HUES48 (cell line): ENCODE results near the gene PATJ.

Experiments
- H3K27ac ChIP-seq: one replicate; pipeline ENCODE4 v1.7.0; 2013; ENCODE audit warnings: low read depth, low read length, inconsistent platforms
- H3K27me3 ChIP-seq: 2 replicates; pipeline ENCODE4 v1.6.1; 2013; ENCODE audit warnings: mild to moderate bottlenecking, low read length; ENCODE audit not compliant: control insufficient read depth, insufficient read depth
- H3K36me3 ChIP-seq: 2 replicates; pipeline ENCODE4 v1.6.1; 2013; ENCODE audit warnings: low read length; ENCODE audit not compliant: control insufficient read depth, insufficient read depth
- H3K4me1 ChIP-seq: 2 replicates; pipeline ENCODE4 v1.6.1; 2013; ENCODE audit warnings: mild to moderate bottlenecking, low read length; ENCODE audit not compliant: control insufficient read depth, insufficient read depth
- H3K4me3 ChIP-seq: 2 replicates; pipeline ENCODE4 v1.5.1; 2013; ENCODE audit warnings: mild to moderate bottlenecking, low read depth, low read length
- H3K9ac ChIP-seq: 2 replicates; pipeline ENCODE4 v1.6.1; 2013; ENCODE audit warnings: mild to moderate bottlenecking, low read depth, low read length, moderate library complexity
- H3K9me3 ChIP-seq: 2 replicates; pipeline ENCODE4 v1.6.1; 2013; ENCODE audit warnings: low read length; ENCODE audit not compliant: control insufficient read depth, insufficient read depth

The PATJ gene

GRCh38 chr1:61992257-61992656, 250.0 kb downstream of the PATJ start:
- no peaks in the 10 kb centered on the region for H3K27me3 ChIP-seq
- no peaks in the 10 kb centered on the region for H3K9me3 ChIP-seq
- peaks cover 12% of the 10 kb centered on the region for H3K36me3 ChIP-seq
- H3K9ac ChIP-seq = no peak overlapping the region
- H3K4me1 ChIP-seq = no peaks in the 10 kb centered on the region
- no peak overlapping the region for H3K27ac ChIP-seq
- H3K4me3 ChIP-seq = no peak overlapping the region

- H3K27me3 ChIP-seq = no peaks in the 10 kb centered on the region
- no peak overlapping the region for H3K27ac ChIP-seq
- H3K4me3 ChIP-seq = no peak overlapping the region
- H3K9me3 ChIP-seq = no peaks in the 10 kb centered on the region
- H3K36me3 ChIP-seq = peaks cover 12% of the 10 kb centered on the region
- H3K9ac ChIP-seq = no peak overlapping the region
- no peaks in the 10 kb centered on the region for H3K4me1 ChIP-seq
These were observed 251.2 kb downstream of the PATJ start for GRCh38 chr1:61993331-61993961.

DNA sequence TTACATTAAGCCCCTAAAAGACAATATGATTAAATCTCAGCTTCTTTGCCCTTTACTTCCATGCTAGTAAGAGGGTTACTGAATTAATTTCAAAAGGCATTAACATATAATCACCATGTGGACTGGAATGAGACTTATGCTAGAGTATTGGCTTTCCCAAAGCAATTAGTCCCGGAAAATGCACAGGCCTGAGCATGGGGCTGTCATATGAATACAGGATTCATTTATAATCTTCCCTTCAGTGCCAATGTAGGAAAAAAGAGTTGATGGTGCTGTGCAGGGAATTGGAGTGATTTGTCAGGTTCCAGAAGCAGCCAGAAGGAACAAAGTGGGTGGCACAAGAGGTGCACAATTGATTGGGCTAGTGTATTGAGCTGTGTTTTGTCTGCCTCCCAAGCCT, 253.4 kb downstream of the PATJ start:
- Histone ChIP-seq H3K4me3 (no peak overlapping the region), H3K4me1 (no peaks in the 10 kb centered on the region), H3K9ac (no peak overlapping the region), H3K9me3 (no peaks in the 10 kb centered on the region), H3K27me3 (no peaks in the 10 kb centered on the region), H3K36me3 (peaks cover 12% of the 10 kb centered on the region), H3K27ac (no peak overlapping the region)

GRCh38 chr1:61997123-61997522, 254.8 kb downstream of the PATJ start:
- H3K27ac ChIP-seq = no peak overlapping the region
- no peak overlapping the region for H3K4me3 ChIP-seq
- H3K27me3 ChIP-seq = no peaks in the 10 kb centered on the region
- H3K36me3 ChIP-seq = peaks cover 8% of the 10 kb centered on the region
- H3K4me1 ChIP-seq = no peaks in the 10 kb centered on the region
- no peak overlapping the region for H3K9ac ChIP-seq
- H3K9me3 ChIP-seq = no peaks in the 10 kb centered on the region

DNA sequence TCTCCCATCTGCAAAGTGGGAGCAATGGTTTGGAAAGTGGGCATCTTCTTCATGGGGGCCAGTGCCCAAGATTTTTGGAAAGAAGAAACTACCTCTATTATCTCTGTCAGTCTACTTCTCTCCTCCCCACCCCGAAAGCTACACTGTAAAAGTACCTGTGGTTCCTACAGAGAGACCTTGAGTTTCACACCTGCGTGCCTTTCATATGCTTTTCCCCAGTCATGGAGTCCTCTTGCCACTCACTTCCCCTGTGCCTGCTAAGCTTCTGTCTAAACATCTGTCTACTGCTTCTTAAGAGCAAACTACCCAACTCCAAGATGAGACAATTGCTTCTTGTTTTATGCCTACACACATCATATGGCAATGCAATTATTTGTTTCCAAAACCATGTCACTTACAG, 261.5 kb downstream of the PATJ start:
- Histone ChIP-seq H3K36me3 (peaks cover 2% of the 10 kb centered on the region; the same call in 1 of the 2 replicates), H3K4me1 (no peaks in the 10 kb centered on the region), H3K9ac (no peak overlapping the region), H3K4me3 (no peak overlapping the region), H3K27me3 (no peaks in the 10 kb centered on the region), H3K9me3 (no peaks in the 10 kb centered on the region), H3K27ac (no peak overlapping the region)

DNA sequence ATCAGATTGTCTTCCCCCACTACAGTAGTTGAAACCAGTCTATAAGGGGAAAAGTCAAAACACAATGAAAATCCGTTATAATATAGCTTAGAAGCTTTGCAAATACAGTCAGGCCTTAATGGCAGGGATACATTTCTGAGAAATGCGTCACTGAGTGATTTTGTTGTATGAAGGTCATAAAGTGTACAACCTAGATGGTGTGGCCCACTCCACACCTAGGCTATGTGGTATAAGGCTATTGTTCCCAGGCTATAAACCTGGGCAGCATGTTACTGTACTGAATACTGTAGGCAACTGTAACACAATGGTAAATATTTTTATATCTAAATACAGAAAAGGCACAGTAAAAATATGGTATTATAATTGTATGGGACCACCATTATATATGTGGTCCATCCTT, 264.4 kb downstream of the PATJ start:
- Histone ChIP-seq H3K9me3 (no peaks in the 10 kb centered on the region), H3K9ac (no peak overlapping the region), H3K4me3 (no peak overlapping the region), H3K27ac (no peak overlapping the region), H3K36me3 (peaks cover 2% of the 10 kb centered on the region; the same call in 1 of the 2 replicates), H3K27me3 (no peaks in the 10 kb centered on the region), H3K4me1 (no peaks in the 10 kb centered on the region)

DNA sequence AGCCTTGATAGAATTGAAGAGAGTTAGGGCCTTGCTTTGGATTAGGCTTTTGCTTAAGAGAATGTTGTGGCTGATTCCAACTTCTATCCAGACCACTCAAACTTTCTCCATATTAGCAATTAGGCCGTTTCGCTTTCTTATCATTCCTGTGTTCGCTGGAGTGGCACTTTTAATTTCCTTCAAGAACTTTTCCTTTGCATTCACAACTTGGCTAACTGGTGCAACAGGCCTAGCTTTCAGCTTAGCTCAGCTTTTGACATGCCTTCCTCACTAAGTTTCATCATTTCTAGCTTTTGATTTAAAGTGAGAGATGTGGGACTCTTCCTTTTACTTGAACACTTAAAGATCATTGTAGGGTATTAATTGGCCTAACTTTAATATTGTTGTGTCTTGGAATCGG, 268.7 kb downstream of the PATJ start:
- H3K36me3 ChIP-seq = peaks cover 2% of the 10 kb centered on the region; the same call in 1 of the 2 replicates
- H3K27me3 ChIP-seq = no peaks in the 10 kb centered on the region
- no peak overlapping the region for H3K4me3 ChIP-seq
- no peaks in the 10 kb centered on the region for H3K9me3 ChIP-seq
- no peak overlapping the region for H3K27ac ChIP-seq
- no peaks in the 10 kb centered on the region for H3K4me1 ChIP-seq
- H3K9ac ChIP-seq = no peak overlapping the region

GRCh38 chr1:62012095-62012494, 269.8 kb downstream of the PATJ start:
- Histone ChIP-seq H3K36me3 (peaks cover 2% of the 10 kb centered on the region; the same call in 1 of the 2 replicates), H3K9ac (no peak overlapping the region), H3K27ac (no peak overlapping the region), H3K9me3 (no peaks in the 10 kb centered on the region), H3K4me3 (no peak overlapping the region), H3K27me3 (no peaks in the 10 kb centered on the region), H3K4me1 (no peaks in the 10 kb centered on the region)

GRCh38 chr1:62012836-62013235, 270.6 kb downstream of the PATJ start:
- Histone ChIP-seq H3K36me3 (0 out of 2 replicates have a peak, but pooled peaks cover 2% of the 10 kb centered on the region), H3K4me3 (no peak overlapping the region), H3K9ac (no peak overlapping the region), H3K4me1 (no peaks in the 10 kb centered on the region), H3K27ac (no peak overlapping the region), H3K27me3 (no peaks in the 10 kb centered on the region), H3K9me3 (no peaks in the 10 kb centered on the region)

DNA sequence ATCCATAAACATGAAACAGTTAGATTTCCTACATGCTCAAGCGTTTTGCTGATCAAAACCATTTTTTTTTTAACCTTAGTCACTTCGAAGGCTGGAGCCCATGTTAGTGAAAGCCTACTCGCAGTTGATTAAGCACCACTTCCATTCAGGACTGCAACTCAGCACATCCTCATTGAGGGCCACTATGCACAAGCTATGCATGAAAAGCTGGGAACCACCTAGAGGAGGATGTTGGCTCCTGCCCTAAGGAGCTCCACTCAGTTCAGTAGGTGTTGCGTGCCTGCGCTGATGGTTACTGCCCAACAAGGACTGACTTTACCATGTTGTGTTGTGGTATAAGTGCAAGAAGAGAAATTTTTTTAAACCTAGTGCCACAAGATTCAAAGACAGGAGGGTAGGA, 271.0 kb downstream of the PATJ start:
- H3K9me3 ChIP-seq = no peaks in the 10 kb centered on the region
- H3K4me3 ChIP-seq = no peak overlapping the region
- H3K9ac ChIP-seq = no peak overlapping the region
- no peaks in the 10 kb centered on the region for H3K4me1 ChIP-seq
- H3K27me3 ChIP-seq = no peaks in the 10 kb centered on the region
- no peak overlapping the region for H3K27ac ChIP-seq
- 0 out of 2 replicates have a peak, but pooled peaks cover 1% of the 10 kb centered on the region for H3K36me3 ChIP-seq

DNA sequence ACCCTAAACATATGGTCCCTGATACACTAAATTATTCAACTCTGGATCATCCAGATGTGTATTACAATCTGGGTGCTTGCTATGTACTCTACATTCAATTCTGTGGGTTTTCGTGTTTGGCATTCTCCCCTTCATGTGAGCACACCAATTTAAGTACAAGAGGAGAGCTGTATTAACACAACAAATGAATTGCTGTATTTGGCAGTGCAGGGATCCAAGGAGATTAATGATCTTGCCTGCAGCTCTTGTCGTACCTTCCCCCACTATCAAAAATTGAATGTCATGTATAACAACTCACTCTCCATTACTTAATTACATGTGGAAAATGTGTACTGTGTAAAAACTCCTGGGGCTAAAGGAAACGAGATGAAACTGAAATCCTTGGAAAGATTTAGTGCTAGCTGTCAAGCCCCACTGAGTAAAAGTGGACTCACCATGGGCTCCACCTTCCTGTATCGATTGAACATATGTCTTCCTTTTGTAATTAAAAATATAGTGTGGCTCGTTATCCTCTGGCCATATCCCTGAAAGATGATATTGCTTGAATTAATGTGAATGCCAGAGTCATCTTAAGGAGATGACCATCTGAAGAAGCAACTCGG, 280.2 kb downstream of the PATJ start:
- Histone ChIP-seq H3K27ac (no peak overlapping the region), H3K27me3 (no peaks in the 10 kb centered on the region), H3K4me1 (peaks cover 13% of the 10 kb centered on the region), H3K4me3 (no peak overlapping the region), H3K9me3 (no peaks in the 10 kb centered on the region), H3K36me3 (0 out of 2 replicates have a peak, but pooled peaks cover 4% of the 10 kb centered on the region), H3K9ac (no peak overlapping the region)
